ENCODE measurements around the gene HIP1.
"Not testable (repeated sequence)": the region's sequence is repeated elsewhere in the genome, so short reads cannot be mapped to it uniquely, and the experiment has no call there.

The HIP1 gene

GRCh38 chr7:75716992-75717626 is 21.6 kb downstream of the HIP1 start:
- no peak for DNase-seq (ENCODE audit: low read depth in 2 of 2)

GRCh38 chr7:75715864-75716263 is 22.9 kb downstream of the HIP1 start:
- no peak for DNase-seq (ENCODE audit: low read depth in 2 of 2)

- no peak for DNase-seq (ENCODE audit: low read depth in 2 of 2)
These were observed 26.0 kb downstream of the HIP1 start for GRCh38 chr7:75712517-75713361.

GRCh38 chr7:75711656-75712514 is 26.9 kb downstream of the HIP1 start:
- DNase-seq (ENCODE audit: low read depth in 2 of 2): no peak

GRCh38 chr7:75711076-75711475 is 27.7 kb downstream of the HIP1 start:
- DNase-seq (ENCODE audit: low read depth in 2 of 2): no peak

- DNase-seq (ENCODE audit: low read depth in 2 of 2): no peak
These were observed 33.8 kb downstream of the HIP1 start for GRCh38 chr7:75704928-75705327.

- DNase-seq (ENCODE audit: low read depth in 2 of 2): no peak
These were observed 36.2 kb downstream of the HIP1 start for GRCh38 chr7:75702515-75702914.

GRCh38 chr7:75699993-75700392 is 38.7 kb downstream of the HIP1 start:
- no peak for DNase-seq (ENCODE audit: low read depth in 2 of 2)

GRCh38 chr7:75698358-75698757 is 40.4 kb downstream of the HIP1 start:
- no peak for DNase-seq (ENCODE audit: low read depth in 2 of 2)

GRCh38 chr7:75696263-75697037 is 42.3 kb downstream of the HIP1 start:
- DNase-seq (ENCODE audit: low read depth in 2 of 2): no peak

GRCh38 chr7:75694638-75695399 is 43.9 kb downstream of the HIP1 start:
- DNase-seq (ENCODE audit: low read depth in 2 of 2): no peak

- DNase-seq (ENCODE audit: low read depth in 2 of 2): not testable (repeated sequence)
These were observed 45.1 kb downstream of the HIP1 start for GRCh38 chr7:75693668-75694067.

GRCh38 chr7:75691793-75692543 is 46.8 kb downstream of the HIP1 start:
- no peak for DNase-seq (ENCODE audit: low read depth in 2 of 2)

GRCh38 chr7:75690121-75690523 is 48.6 kb downstream of the HIP1 start:
- no peak for DNase-seq (ENCODE audit: low read depth in 2 of 2)

- no peak for DNase-seq (ENCODE audit: low read depth in 2 of 2)
These were observed 49.3 kb downstream of the HIP1 start for GRCh38 chr7:75689246-75690099.

GRCh38 chr7:75688200-75689136 is 50.3 kb downstream of the HIP1 start:
- no peak for DNase-seq (ENCODE audit: low read depth in 2 of 2)

- no peak for DNase-seq (ENCODE audit: low read depth in 2 of 2)
These were observed 51.3 kb downstream of the HIP1 start for GRCh38 chr7:75687246-75688088.
